ENCODE results near the gene HOXA9.

HOXA9 gene

DNA sequence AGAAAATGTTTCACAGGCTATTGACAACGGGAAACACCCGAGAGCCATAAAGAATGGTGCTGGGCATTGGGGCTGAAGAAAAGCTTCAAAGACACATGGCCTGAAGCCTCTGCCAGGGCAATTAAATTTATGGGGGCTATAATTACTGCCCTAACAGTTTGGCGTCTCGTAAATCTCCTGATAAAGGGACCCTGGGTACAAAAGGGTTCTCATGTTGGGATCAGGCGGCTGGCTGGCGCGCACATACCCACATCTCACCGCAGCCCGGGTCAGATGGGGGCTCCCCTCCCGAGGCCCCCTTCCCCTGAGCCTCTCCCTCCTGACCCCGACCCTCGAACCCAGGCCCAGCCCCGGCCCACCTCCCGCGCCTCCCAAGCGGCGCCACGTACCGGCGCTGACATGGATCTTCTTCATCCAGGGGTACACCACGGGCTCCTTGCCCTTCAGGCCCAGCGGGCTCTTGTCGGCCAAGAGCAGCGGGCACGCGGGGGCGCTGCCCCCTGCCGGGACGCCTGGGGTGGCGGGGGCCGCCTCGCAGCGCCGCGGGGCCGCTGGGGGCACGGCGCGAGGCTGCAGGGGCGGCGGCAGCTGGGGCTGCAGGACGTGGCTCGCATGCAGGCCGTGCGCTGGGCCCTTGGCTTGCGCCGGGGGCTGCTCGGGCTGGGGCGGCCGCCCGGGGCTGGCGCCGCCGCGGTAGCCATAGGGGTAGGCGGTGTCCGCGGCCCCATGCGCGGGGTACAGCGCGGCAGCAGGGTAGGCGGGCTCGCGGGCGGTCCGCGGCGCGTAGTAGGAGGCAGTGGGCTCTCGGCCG, 35.4 kb downstream of the HOXA9 start:
- in situ Hi-C loops (cut with MboI; ENCODE audit: low pct_unique_long_range_greater_than_20kb, low sequenced_read_pairs, unreplicated experiment), result no loop called here
- TF ChIP-seq, protein P1, sequence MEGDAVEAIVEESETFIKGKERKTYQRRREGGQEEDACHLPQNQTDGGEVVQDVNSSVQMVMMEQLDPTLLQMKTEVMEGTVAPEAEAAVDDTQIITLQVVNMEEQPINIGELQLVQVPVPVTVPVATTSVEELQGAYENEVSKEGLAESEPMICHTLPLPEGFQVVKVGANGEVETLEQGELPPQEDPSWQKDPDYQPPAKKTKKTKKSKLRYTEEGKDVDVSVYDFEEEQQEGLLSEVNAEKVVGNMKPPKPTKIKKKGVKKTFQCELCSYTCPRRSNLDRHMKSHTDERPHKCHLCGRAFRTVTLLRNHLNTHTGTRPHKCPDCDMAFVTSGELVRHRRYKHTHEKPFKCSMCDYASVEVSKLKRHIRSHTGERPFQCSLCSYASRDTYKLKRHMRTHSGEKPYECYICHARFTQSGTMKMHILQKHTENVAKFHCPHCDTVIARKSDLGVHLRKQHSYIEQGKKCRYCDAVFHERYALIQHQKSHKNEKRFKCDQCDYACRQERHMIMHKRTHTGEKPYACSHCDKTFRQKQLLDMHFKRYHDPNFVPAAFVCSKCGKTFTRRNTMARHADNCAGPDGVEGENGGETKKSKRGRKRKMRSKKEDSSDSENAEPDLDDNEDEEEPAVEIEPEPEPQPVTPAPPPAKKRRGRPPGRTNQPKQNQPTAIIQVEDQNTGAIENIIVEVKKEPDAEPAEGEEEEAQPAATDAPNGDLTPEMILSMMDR (IDR thresholded peaks at IDR 0.05; ENCODE audit: extremely low read depth, insufficient read depth, missing control alignments), result no peak
- no peak for DNase-seq (ENCODE audit: low spot score)

DNA sequence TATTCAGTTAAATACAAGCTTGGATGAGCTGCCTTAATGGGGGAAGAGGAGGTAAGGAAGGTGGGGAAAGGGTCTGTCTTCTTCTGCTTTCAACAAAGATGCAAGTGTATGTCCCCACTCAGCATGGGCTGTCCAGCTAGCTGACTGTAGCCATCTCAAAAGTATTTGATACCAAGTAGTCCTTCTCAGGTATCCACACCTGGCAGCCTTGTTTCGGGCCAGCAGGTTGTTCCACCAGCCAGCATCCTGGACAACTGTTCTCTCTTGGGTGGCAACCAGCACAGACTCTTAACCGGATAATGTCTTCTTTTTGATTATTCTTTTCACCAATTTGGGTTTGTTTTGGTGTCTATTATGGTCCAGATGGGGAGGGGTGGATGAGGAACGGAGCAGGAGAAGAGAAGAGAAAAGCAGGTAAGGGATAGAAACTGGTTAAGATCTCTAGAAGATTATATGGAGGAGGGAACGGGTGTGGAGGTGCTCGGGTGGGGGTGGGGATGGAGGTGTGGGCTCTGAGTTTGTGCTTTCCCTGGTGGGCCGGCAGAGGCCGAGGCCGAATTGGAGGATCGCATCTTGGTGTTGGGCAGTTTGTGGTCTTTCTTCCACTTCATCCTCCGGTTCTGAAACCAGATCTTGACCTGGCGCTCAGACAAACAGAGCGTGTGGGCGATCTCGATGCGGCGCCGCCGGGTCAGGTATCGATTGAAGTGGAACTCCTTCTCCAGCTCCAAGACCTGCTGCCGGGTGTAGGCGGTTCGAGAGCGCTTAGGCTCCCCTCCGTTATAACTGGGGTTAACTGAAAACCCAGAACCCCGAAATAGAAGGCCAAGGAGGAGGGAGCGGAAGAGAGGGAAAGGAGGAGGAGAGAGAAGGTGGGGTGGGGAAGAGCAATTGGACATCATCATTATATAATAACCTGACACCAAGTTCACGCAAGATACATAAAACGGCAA, 36.3 kb downstream of the HOXA9 start:
- TF ChIP-seq, protein P1 (IDR thresholded peaks at IDR 0.05; ENCODE audit: extremely low read depth, insufficient read depth, missing control alignments), result no peak
- DNase-seq (ENCODE audit: low spot score), result no peak
- in situ Hi-C loops (cut with MboI; ENCODE audit: low pct_unique_long_range_greater_than_20kb, low sequenced_read_pairs, unreplicated experiment), result no loop called here

DNA sequence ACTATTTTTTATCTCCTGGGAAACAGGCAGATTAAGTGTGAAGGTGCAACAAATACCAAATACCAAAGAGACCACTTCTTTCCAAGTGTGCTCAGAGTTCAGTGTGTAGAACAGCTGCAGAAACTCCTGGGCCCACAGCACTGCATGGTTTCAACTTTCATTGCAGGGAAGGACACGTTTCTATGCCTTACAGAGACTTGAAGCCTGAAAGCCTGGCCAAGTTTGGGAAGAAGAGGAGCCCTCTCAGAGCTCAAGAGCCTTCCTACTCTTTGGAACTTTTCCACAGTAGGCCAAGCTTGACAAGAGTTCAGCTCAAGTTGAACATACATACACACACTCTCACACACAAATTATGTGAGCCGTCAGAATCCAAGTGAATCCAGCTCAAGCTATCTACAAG, 37.3 kb downstream of the HOXA9 start:
- TF ChIP-seq, protein P1 (IDR thresholded peaks at IDR 0.05; ENCODE audit: extremely low read depth, insufficient read depth, missing control alignments), result no peak
- in situ Hi-C loops (cut with MboI; ENCODE audit: low pct_unique_long_range_greater_than_20kb, low sequenced_read_pairs, unreplicated experiment), result no loop called here
- no peak for DNase-seq (ENCODE audit: low spot score)

DNA sequence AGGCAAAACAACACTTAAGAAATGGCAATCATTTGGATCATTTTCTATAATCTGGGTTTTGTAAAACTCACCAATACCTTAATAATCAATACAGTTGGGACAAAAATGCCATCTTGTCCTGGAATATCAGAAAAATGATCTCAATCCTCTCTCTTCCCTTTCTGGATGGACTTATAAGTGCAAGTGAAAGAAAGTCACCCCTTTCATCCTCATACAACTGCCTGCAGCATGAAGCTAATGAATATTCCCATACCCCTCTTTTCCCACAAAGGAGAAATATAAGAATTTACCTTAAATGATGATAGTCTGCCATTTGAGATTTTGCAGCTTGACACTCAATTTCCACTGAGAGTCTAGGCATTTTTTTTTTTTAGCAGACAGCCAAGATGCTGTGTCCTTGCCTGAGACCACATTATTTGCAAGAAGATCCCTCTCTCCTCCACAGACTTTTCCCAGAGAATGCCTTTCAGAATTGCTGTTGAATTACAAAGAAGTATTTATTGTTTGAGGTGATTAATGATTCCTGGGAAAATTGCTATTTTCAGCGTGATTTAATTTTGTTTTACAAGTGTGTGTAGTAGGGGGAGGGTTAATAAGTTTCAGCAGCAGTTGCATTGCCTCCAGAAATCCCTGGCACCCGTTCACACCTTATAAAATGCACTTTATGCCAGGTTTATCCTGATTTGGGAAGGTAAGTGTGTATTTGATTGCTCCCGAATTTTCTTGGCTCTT, 38.6 kb downstream of the HOXA9 start:
- TF ChIP-seq, protein P1 (IDR thresholded peaks at IDR 0.05; ENCODE audit: extremely low read depth, insufficient read depth, missing control alignments), result no peak
- no peak for DNase-seq (ENCODE audit: low spot score)
- in situ Hi-C loops (cut with MboI; ENCODE audit: low pct_unique_long_range_greater_than_20kb, low sequenced_read_pairs, unreplicated experiment), result no loop called here

DNA sequence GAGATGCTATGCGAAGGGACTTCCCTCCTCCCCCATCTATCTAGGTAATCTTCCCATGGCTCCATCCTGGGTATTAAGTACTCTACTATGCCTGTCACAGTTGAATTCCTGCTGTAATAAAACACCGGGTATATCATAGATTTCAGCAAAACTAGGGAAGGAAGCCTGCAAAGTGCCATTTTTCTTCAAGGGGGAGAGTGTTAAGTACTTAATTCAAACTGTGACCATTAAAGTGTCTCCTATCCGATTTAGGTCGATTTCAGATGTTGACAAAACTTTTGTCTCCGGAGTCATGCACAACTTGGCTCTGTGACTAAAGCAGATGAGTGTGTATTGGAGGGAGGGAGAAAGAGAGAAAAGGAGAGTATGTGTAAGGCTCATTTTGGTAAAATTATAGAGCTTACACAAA, 39.3 kb downstream of the HOXA9 start:
- TF ChIP-seq, protein P1 (IDR thresholded peaks at IDR 0.05; ENCODE audit: extremely low read depth, insufficient read depth, missing control alignments), result no peak
- in situ Hi-C loops (cut with MboI; ENCODE audit: low pct_unique_long_range_greater_than_20kb, low sequenced_read_pairs, unreplicated experiment), result no loop called here
- no peak for DNase-seq (ENCODE audit: low spot score)
